Stomach (tissue), 4 donors: Measurements from ENCODE around the gene HMGCR.

Experiments
- CTCF ChIP-seq, 7 experiments: fragments of 450-650 bp in 4 of 7; fragments of 200-600 bp in 3 of 7; sonication (generic) in 3 of 7; IDR thresholded peaks; one replicate each; pipeline ENCODE4 v1.5.1; 2016 to 2019; ENCODE audit warnings: antibody characterized with exemption in 7 of 7, control low read depth in 2 of 7, mild to moderate bottlenecking in 1 of 7
- EP300 ChIP-seq: sonication (generic); formaldehyde crosslinking; IDR thresholded peaks from one replicate; pipeline ENCODE4 v1.6.1; 2017; ENCODE audit warnings: antibody characterized with exemption
- POLR2A ChIP-seq, 4 donors: fragments of 450-650 bp; IDR thresholded peaks; one replicate each; pipeline ENCODE4 v1.6.1; 2016; ENCODE audit warnings: antibody characterized with exemption in 4 of 4, control low read depth in 2 of 4, mild to moderate bottlenecking in 1 of 4, moderate library complexity in 1 of 4
- POLR2AphosphoS5 ChIP-seq, 3 donors: sonication (generic); formaldehyde crosslinking; IDR thresholded peaks; one replicate each; pipeline ENCODE4 v1.6.1; 2016; ENCODE audit warnings: antibody characterized with exemption in 3 of 3

- TF ChIP-seq CTCF (IDR thresholded peaks at IDR 0.05) (no peak), POLR2AphosphoS5 (IDR thresholded peaks at IDR 0.05) (no peak), POLR2A (IDR thresholded peaks at IDR 0.05) (no peak), EP300 (no peak)
Measured at GRCh38 chr5:75375414-75375813, 38.4 kb downstream of the HMGCR start.
